CD4-positive, alpha-beta memory T cell (primary cell): ENCODE data around the gene GRIK4. TPM values are rescaled to one million over a fixed set of nuclear protein-coding genes. Genes with fewer than 3 reads are reported as not detected.

ENCODE experiments used
- CTCF ChIA-PET: fragments of 350-600 bp; sonication (Branson Sonifier 250); formaldehyde crosslinking; loops from one replicate; lab custom pipeline; 2021; ENCODE audit warnings: inconsistent platforms; ENCODE audit not compliant: partially characterized antibody; lab: Charles Lee
- POLR2A ChIA-PET: fragments of 350-600 bp; sonication (Branson Sonifier 250); formaldehyde crosslinking; loops from one replicate; lab custom pipeline; 2021; ENCODE audit not compliant: partially characterized antibody; lab: Charles Lee
- DNase-seq, 5 donors: peaks; one replicate each; pipeline versions ENCODE4 v3.0.0 to v3.0.0-alpha.2; 2020 to 2022; ENCODE audit warnings: mixed read lengths in 1 of 5
- H3K27ac ChIP-seq: one replicate; pipeline ENCODE4 v1.7.0; 2013; ENCODE audit warnings: low read depth, low read length
- H3K27me3 ChIP-seq: 2 replicates; pipeline ENCODE4 v1.7.0; 2013; ENCODE audit warnings: mild to moderate bottlenecking, low read length, moderate library complexity; ENCODE audit not compliant: insufficient read depth
- H3K36me3 ChIP-seq: 2 replicates; pipeline ENCODE4 v1.7.0; 2013; ENCODE audit warnings: mild to moderate bottlenecking, low read length, moderate library complexity; ENCODE audit not compliant: insufficient read depth
- H3K4me1 ChIP-seq: 2 replicates; pipeline ENCODE4 v1.7.0; 2013; ENCODE audit warnings: mild to moderate bottlenecking, low read length, moderate library complexity; ENCODE audit not compliant: insufficient read depth
- H3K4me3 ChIP-seq, 2 donors: one replicate each; pipeline ENCODE4 v1.7.0; 2013; ENCODE audit warnings: low read length in 2 of 2, mild to moderate bottlenecking in 1 of 2
- H3K9me3 ChIP-seq, 2 donors: one replicate each; pipeline ENCODE4 v1.7.0; 2013; ENCODE audit warnings: low read length in 2 of 2, control low read depth in 1 of 2; ENCODE audit not compliant: control insufficient read depth in 1 of 2
- H3K27ac Mint-ChIP-seq, 7 donors: one replicate each; pipeline ENCODE4 v1.8.0; 2020 to 2021; ENCODE audit warnings: mixed read lengths in 7 of 7, mild to moderate bottlenecking in 6 of 7, inconsistent platforms in 3 of 7, moderate library complexity in 3 of 7
- H3K27me3 Mint-ChIP-seq, 2 donors: one replicate each; pipeline ENCODE4 v1.8.0; 2020 to 2021; ENCODE audit warnings: mixed read lengths in 2 of 2
- H3K36me3 Mint-ChIP-seq, 2 donors: one replicate each; pipeline ENCODE4 v1.8.0; 2020 to 2021; ENCODE audit warnings: mixed read lengths in 2 of 2, inconsistent platforms in 1 of 2, mild to moderate bottlenecking in 1 of 2
- H3K4me1 Mint-ChIP-seq, 4 donors: one replicate each; pipeline ENCODE4 v1.8.0; 2020 to 2021; ENCODE audit warnings: mixed read lengths in 4 of 4, mild to moderate bottlenecking in 1 of 4
- H3K4me3 Mint-ChIP-seq, 8 donors: one replicate each; pipeline ENCODE4 v1.8.0; 2020 to 2021; ENCODE audit warnings: mixed read lengths in 8 of 8, mild to moderate bottlenecking in 7 of 8, moderate library complexity in 6 of 8, inconsistent platforms in 3 of 8
- H3K9me3 Mint-ChIP-seq, 8 donors: one replicate each; pipeline ENCODE4 v1.8.0; 2020 to 2021; ENCODE audit warnings: mixed read lengths in 8 of 8, mild to moderate bottlenecking in 5 of 8, inconsistent platforms in 3 of 8, moderate library complexity in 1 of 8
- intact Hi-C: fragments of 100-400 bp; cut with micrococcal nuclease; formaldehyde crosslinking; loops from one replicate; pipeline ENCODE4 v1.15.1; 2023
- polyA plus RNA-seq, 2 donors: library from polyadenylated mRNA; unstranded; fragments of 300-500 nt; fragmentation: Illumina TruSeq; gene quantifications; one replicate each; pipeline ENCODE4 v1.2.3, GENCODE V29; 2021
- total RNA-seq, 2 experiments: library from RNA; stranded (reverse); gene quantifications; one replicate each; pipeline ENCODE4 v1.2.3, GENCODE V29; 2021

GRIK4 gene
- total and polyA plus RNA-seq, 4 experiments from 2014 or later = 0.06 TPM; not detected in 3

- no peak for DNase-seq
- Histone ChIP-seq H3K27ac (no peak overlapping the region), H3K9me3 (no peaks in the 10 kb centered on the region), H3K4me3 (no peak overlapping the region), H3K4me1 (peaks cover 9% of the 10 kb centered on the region), H3K27me3 (peaks cover 6% of the 10 kb centered on the region), H3K36me3 (no peaks in the 10 kb centered on the region)
- Mint-ChIP-seq H3K9me3 (no peaks in the 10 kb centered on the region), H3K4me1 (peaks cover 6 to 14% (median 9%) of the 10 kb centered on the region in 4 donors), H3K4me3 (no peak overlapping the region), H3K36me3 (peaks cover 0 to 2% of the 10 kb centered on the region in 2 donors), H3K27ac (no peak overlapping the region), H3K27me3 (peaks cover 12 to 19% of the 10 kb centered on the region in 2 donors)
- POLR2A ChIA-PET = no interaction called here
- intact Hi-C loops = no loop called here
- CTCF ChIA-PET = interaction anchor here (1.4 kb wide), 1 partner anchor 38 kb away, joined by 3 read pairs; no protein-coding TSS in a partner anchor
These were observed 477.1 kb downstream of the GRIK4 start for GRCh38 chr11:120988603-120989002.

GRCh38 chr11:120991830-120992686, 480.5 kb downstream of the GRIK4 start:
- H3K4me3 Mint-ChIP-seq = no peak overlapping the region
- H3K36me3 Mint-ChIP-seq = no peaks in the 10 kb centered on the region
- Histone ChIP-seq H3K27ac (no peak overlapping the region), H3K27me3 (no peaks in the 10 kb centered on the region), H3K9me3 (no peaks in the 10 kb centered on the region), H3K4me3 (no peak overlapping the region), H3K36me3 (no peaks in the 10 kb centered on the region), H3K4me1 (no peaks in the 10 kb centered on the region)
- no peak overlapping the region for H3K27ac Mint-ChIP-seq
- intact Hi-C loops = no loop called here
- no peaks in the 10 kb centered on the region for H3K9me3 Mint-ChIP-seq
- no peaks in the 10 kb centered on the region for H3K4me1 Mint-ChIP-seq
- no peak for DNase-seq
- ChIA-PET CTCF (no interaction called here), POLR2A (no interaction called here)
- H3K27me3 Mint-ChIP-seq = peaks cover 6 to 8% of the 10 kb centered on the region in 2 donors

GRCh38 chr11:120994091-120994859, 482.7 kb downstream of the GRIK4 start:
- Mint-ChIP-seq H3K4me3 (no peak overlapping the region), H3K27ac (no peak overlapping the region), H3K36me3 (no peaks in the 10 kb centered on the region), H3K27me3 (peaks cover 4 to 8% of the 10 kb centered on the region in 2 donors), H3K9me3 (no peaks in the 10 kb centered on the region), H3K4me1 (no peaks in the 10 kb centered on the region)
- H3K4me3 ChIP-seq = no peak overlapping the region
- ChIA-PET CTCF (no interaction called here), POLR2A (no interaction called here)
- no peaks in the 10 kb centered on the region for H3K9me3 ChIP-seq
- DNase-seq = no peak
- no peaks in the 10 kb centered on the region for H3K27me3 ChIP-seq
- no peak overlapping the region for H3K27ac ChIP-seq
- H3K4me1 ChIP-seq = no peaks in the 10 kb centered on the region
- intact Hi-C loops = no loop called here
- H3K36me3 ChIP-seq = no peaks in the 10 kb centered on the region

- POLR2A ChIA-PET = no interaction called here
- no peaks in the 10 kb centered on the region for H3K9me3 ChIP-seq
- CTCF ChIA-PET = no interaction called here
- Mint-ChIP-seq H3K27ac (no peak overlapping the region), H3K27me3 (peaks cover 2 to 8% of the 10 kb centered on the region in 2 donors), H3K4me3 (no peak overlapping the region), H3K9me3 (no peaks in the 10 kb centered on the region), H3K4me1 (no peaks in the 10 kb centered on the region), H3K36me3 (no peaks in the 10 kb centered on the region)
- no peak for DNase-seq
- no peaks in the 10 kb centered on the region for H3K27me3 ChIP-seq
- no peaks in the 10 kb centered on the region for H3K36me3 ChIP-seq
- no peaks in the 10 kb centered on the region for H3K4me1 ChIP-seq
- no peak overlapping the region for H3K27ac ChIP-seq
- H3K4me3 ChIP-seq = no peak overlapping the region
- intact Hi-C loops = no loop called here
These were observed 483.6 kb downstream of the GRIK4 start for GRCh38 chr11:120995184-120995583.

- Mint-ChIP-seq H3K9me3 (no peaks in the 10 kb centered on the region), H3K27ac (no peak overlapping the region), H3K4me1 (no peaks in the 10 kb centered on the region), H3K4me3 (no peak overlapping the region), H3K36me3 (no peaks in the 10 kb centered on the region), H3K27me3 (peaks cover 2 to 6% of the 10 kb centered on the region in 2 donors)
- Histone ChIP-seq H3K36me3 (no peaks in the 10 kb centered on the region), H3K27me3 (no peaks in the 10 kb centered on the region), H3K4me3 (no peak overlapping the region), H3K4me1 (no peaks in the 10 kb centered on the region), H3K27ac (no peak overlapping the region), H3K9me3 (no peaks in the 10 kb centered on the region)
- CTCF ChIA-PET = no interaction called here
- no peak for DNase-seq
- POLR2A ChIA-PET = interaction anchor here (0.6 kb wide), 1 partner anchor 11 kb away, joined by 3 read pairs; no protein-coding TSS in a partner anchor
- intact Hi-C loops = no loop called here
These were observed 485.4 kb downstream of the GRIK4 start for GRCh38 chr11:120996973-120997372.

GRCh38 chr11:120998581-120998980, 487.0 kb downstream of the GRIK4 start:
- H3K9me3 Mint-ChIP-seq = peaks cover 0 to 1% (median 0%) of the 10 kb centered on the region in 8 donors
- CTCF ChIA-PET = interaction anchor here (1.0 kb wide), 1 partner anchor 9 kb away, joined by 3 read pairs; no protein-coding TSS in a partner anchor
- H3K27me3 ChIP-seq = no peaks in the 10 kb centered on the region
- no peaks in the 10 kb centered on the region for H3K4me1 ChIP-seq
- H3K27ac ChIP-seq = no peak overlapping the region
- no peak overlapping the region for H3K4me3 Mint-ChIP-seq
- H3K4me1 Mint-ChIP-seq = no peaks in the 10 kb centered on the region
- intact Hi-C loops = no loop called here
- H3K4me3 ChIP-seq = no peak overlapping the region
- no peaks in the 10 kb centered on the region for H3K36me3 Mint-ChIP-seq
- H3K27ac Mint-ChIP-seq = no peak overlapping the region
- no peak for DNase-seq
- POLR2A ChIA-PET = no interaction called here
- peaks cover 2 to 6% of the 10 kb centered on the region in 2 donors for H3K27me3 Mint-ChIP-seq
- H3K9me3 ChIP-seq = no peaks in the 10 kb centered on the region
- H3K36me3 ChIP-seq = no peaks in the 10 kb centered on the region

GRCh38 chr11:121004206-121004840, 492.8 kb downstream of the GRIK4 start:
- intact Hi-C loops = no loop called here

More at GRCh38 chr11:121004206-121004840, 492.8 kb downstream of the GRIK4 start:
- ChIA-PET POLR2A (no interaction called here), CTCF (no interaction called here)
- peaks cover 3% of the 10 kb centered on the region for H3K27me3 ChIP-seq
- H3K27me3 Mint-ChIP-seq = peaks cover 20 to 22% of the 10 kb centered on the region in 2 donors
- H3K36me3 ChIP-seq = no peaks in the 10 kb centered on the region
- no peak overlapping the region for H3K4me3 Mint-ChIP-seq
- H3K4me3 ChIP-seq = no peak overlapping the region
- H3K4me1 ChIP-seq = no peaks in the 10 kb centered on the region
- no peak overlapping the region for H3K27ac ChIP-seq
- no peaks in the 10 kb centered on the region for H3K36me3 Mint-ChIP-seq
- no peaks in the 10 kb centered on the region for H3K4me1 Mint-ChIP-seq
- no peak overlapping the region for H3K27ac Mint-ChIP-seq
- no peak for DNase-seq
- peaks cover 0 to 11% (median 1%) of the 10 kb centered on the region in 8 donors for H3K9me3 Mint-ChIP-seq
- H3K9me3 ChIP-seq = no peaks in the 10 kb centered on the region
